SK-N-SH treated with all-trans-retinoic acid at 6 μM for 48 hours (cell line): ENCODE data around the gene PRKAR1B.

Experiments used
- ARNTL ChIP-seq: fragments of 450-650 bp; formaldehyde crosslinking; IDR thresholded peaks from 2 replicates; pipeline ENCODE4 v1.5.0; 2020; ENCODE audit warnings: low read depth, mild to moderate bottlenecking, moderate library complexity, borderline replicate concordance
- PATZ1 ChIP-seq: fragments of 250-450 bp; sonication (Bioruptor Pico); IDR thresholded peaks from 2 replicates; pipeline ENCODE4 v1.8.0; 2020; ENCODE audit warnings: mild to moderate bottlenecking, moderate library complexity, borderline replicate concordance
- PPARA ChIP-seq: fragments of 250-450 bp; sonication (Bioruptor Pico); IDR thresholded peaks from 2 replicates; pipeline ENCODE4 v1.5.0; 2020; ENCODE audit warnings: mild to moderate bottlenecking, borderline replicate concordance
- SNAI2 ChIP-seq: fragments of 250-450 bp; sonication (Bioruptor Pico); IDR thresholded peaks from 2 replicates; pipeline ENCODE4 v1.5.0; 2020; ENCODE audit warnings: mild to moderate bottlenecking, moderate library complexity
- TOX ChIP-seq: fragments of 250-450 bp; sonication (Bioruptor Pico); IDR thresholded peaks from 2 replicates; pipeline ENCODE4 v1.8.0; 2021; ENCODE audit warnings: mild to moderate bottlenecking, moderate library complexity, borderline replicate concordance
- ZC3H10 ChIP-seq: fragments of 250-450 bp; sonication (Bioruptor Pico); IDR thresholded peaks from 2 replicates; pipeline ENCODE4 v1.5.1; 2021; ENCODE audit warnings: mild to moderate bottlenecking, moderate library complexity
- ZFP30 ChIP-seq: fragments of 450-650 bp; formaldehyde crosslinking; IDR thresholded peaks from 2 replicates; pipeline ENCODE4 v1.5.0; 2022; ENCODE audit warnings: mild to moderate bottlenecking, moderate library complexity
- ZNF565 ChIP-seq: fragments of 450-650 bp; formaldehyde crosslinking; conservative IDR thresholded peaks from 2 replicates; pipeline ENCODE4 v1.5.0; 2020; ENCODE audit warnings: low read depth, mild to moderate bottlenecking, moderate library complexity
- TF ChIP-seq, protein P1 (sequence below): fragments of 250-450 bp; sonication (Bioruptor Pico); IDR thresholded peaks from 2 replicates; pipeline ENCODE4 v1.5.1; 2020; ENCODE audit warnings: low read depth, mild to moderate bottlenecking, moderate library complexity

DNA sequence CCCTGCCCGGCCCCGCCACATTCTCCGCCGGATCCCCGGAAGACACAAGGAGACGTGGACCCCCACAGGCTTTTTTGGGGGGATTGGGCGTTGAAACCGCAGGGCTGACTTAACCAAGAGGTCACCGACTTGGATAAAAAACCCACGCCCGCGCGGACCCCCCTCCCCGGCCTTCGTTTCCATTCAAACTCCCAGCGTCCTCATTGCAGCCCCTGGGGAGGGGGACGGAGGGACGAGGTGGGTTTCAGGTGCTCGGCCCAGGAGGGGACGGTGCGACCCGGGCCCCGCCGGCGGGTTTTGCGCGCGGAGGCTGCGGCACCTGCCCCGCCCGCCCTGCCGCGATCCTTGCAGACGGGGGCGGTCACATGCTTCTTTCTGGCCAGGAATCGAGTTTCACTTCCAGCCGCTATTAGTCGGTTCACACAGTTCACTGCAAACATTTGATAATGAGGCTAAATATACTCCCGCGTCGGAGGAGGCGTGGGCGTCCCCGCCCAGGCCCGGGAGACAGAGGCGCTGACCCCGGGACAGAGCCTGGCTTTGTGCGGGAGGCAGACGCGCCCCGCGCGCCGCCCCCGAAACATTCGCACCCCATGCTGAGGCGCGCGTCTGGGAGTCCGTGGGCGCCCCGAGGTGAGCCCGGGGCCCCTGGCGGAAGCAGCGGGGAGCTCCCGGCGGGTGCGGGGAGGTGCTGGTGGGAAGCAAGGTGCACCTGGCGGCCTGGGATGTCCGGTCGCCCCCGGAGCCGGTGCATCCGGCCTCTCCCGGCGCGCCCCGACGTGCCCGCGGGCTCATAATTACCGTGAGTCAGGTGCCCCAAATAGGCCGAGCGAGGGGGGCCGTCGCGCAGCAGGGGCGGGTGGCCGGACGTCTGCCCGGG lies 204.8 kb downstream of the PRKAR1B start:
- TF ChIP-seq PPARA (CRISPR knock-in tag) (no peak), ZFP30 (no peak), PATZ1 (CRISPR knock-in tag) (no peak), ZC3H10 (CRISPR knock-in tag) (no peak), TOX (no peak), ZNF565 (CRISPR knock-in tag) (no peak), ARNTL (no peak), SNAI2 (CRISPR knock-in tag) (no peak)
- TF ChIP-seq, protein P1, sequence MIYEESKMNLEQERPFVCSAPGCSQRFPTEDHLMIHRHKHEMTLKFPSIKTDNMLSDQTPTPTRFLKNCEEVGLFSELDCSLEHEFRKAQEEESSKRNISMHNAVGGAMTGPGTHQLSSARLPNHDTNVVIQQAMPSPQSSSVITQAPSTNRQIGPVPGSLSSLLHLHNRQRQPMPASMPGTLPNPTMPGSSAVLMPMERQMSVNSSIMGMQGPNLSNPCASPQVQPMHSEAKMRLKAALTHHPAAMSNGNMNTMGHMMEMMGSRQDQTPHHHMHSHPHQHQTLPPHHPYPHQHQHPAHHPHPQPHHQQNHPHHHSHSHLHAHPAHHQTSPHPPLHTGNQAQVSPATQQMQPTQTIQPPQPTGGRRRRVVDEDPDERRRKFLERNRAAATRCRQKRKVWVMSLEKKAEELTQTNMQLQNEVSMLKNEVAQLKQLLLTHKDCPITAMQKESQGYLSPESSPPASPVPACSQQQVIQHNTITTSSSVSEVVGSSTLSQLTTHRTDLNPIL (CRISPR knock-in tag) = no peak
